HCT116 (cell line): ENCODE data around the gene HEMK1. TPM values are rescaled to one million over a fixed set of nuclear protein-coding genes. Genes with fewer than 3 reads are reported as not detected.

Source experiments
- ATAC-seq: fragments of 200-7000 bp; cut with Tn5 transposase; 2 replicates; pipeline ENCODE4 v1.9.1; 2020; ENCODE audit warnings: mild to moderate bottlenecking, moderate library complexity
- BruUV-seq: library from RNA; stranded (reverse); fragments of 400-500 nt; replicated peaks from 2 replicates; lab custom pipeline; 2021; lab: Mats Ljungman, UMichigan
- CTCF ChIA-PET: fragments of 300-600 bp; sonication (Branson Sonifier 250); formaldehyde crosslinking; loops from one replicate; lab custom pipeline; 2021; ENCODE audit warnings: antibody characterized with exemption; lab: Charles Lee
- POLR2A ChIA-PET: fragments of 300-600, 350-600 bp; sonication (Branson Sonifier 250); formaldehyde crosslinking; loops from one replicate; lab custom pipeline; 2021; ENCODE audit warnings: antibody characterized with exemption; lab: Charles Lee
- RAD21 ChIA-PET, 2 experiments: fragments of 300-600 bp; sonication (Branson Sonifier 250); formaldehyde crosslinking; loops; one replicate each; lab custom pipeline; 2023; ENCODE audit warnings: low total read pairs in 2 of 2; ENCODE audit not compliant: uncharacterized antibody in 2 of 2, unreplicated experiment in 2 of 2, low non-redundant PET in 1 of 2; lab: Charles Lee
- DNase-seq: peaks from one replicate; pipeline ENCODE4 v3.0.0-alpha.2; 2010; ENCODE audit warnings: low read depth, low spot score
- H2AFZ ChIP-seq: fragments of 200-600 bp; shearing (Covaris generic), sonication (generic); 2 replicates; pipeline ENCODE4 v1.6.1; 2017; ENCODE audit warnings: low read depth, mixed run types, mixed read lengths, antibody characterized with exemption, low read length; ENCODE audit not compliant: poor library complexity, severe bottlenecking
- H3K27ac ChIP-seq: 2 replicates; pipeline ENCODE4 v1.5.1; 2012; ENCODE audit warnings: low read depth, low read length
- H3K27me3 ChIP-seq: fragments of 200-600 bp; sonication (generic); 2 replicates; pipeline ENCODE4 v1.6.1; 2016; ENCODE audit warnings: mixed run types, low read length, mixed read lengths; ENCODE audit not compliant: insufficient read depth
- H3K36me3 ChIP-seq, 2 experiments: fragments of 200-500 bp in 1 of 2; fragments of 200-600 bp in 1 of 2; sonication (Bioruptor generic) in 1 of 2; sonication (generic) in 1 of 2; 2 replicates each; pipeline versions ENCODE4 v1.5.1 to v1.6.1; 2014 to 2016; ENCODE audit warnings: low read length in 2 of 2, inconsistent platforms in 1 of 2, mixed read lengths in 1 of 2, mixed run types in 1 of 2; ENCODE audit not compliant: insufficient read depth in 2 of 2, control insufficient read depth in 1 of 2
- H3K4me1 ChIP-seq, 2 experiments: fragments of 200-600 bp in 1 of 2; sonication (generic) in 1 of 2; 2 replicates each; pipeline versions ENCODE4 v1.5.1 to v1.6.1; 2012 to 2017; ENCODE audit warnings: low read length in 2 of 2, inconsistent platforms in 1 of 2, mild to moderate bottlenecking in 1 of 2, mixed read lengths in 1 of 2, mixed run types in 1 of 2, moderate library complexity in 1 of 2; ENCODE audit not compliant: insufficient read depth in 2 of 2, control insufficient read depth in 1 of 2
- H3K4me2 ChIP-seq: fragments of 200-600 bp; sonication (generic); 2 replicates; pipeline ENCODE4 v1.6.1; 2017; ENCODE audit warnings: mixed run types, low read length, mixed read lengths
- H3K4me3 ChIP-seq, 2 experiments: fragments of 200-600 bp in 1 of 2; sonication (generic) in 1 of 2; replicated peaks in 1 of 2; 2 replicates each; pipeline ENCODE4 v1.5.1; 2011 to 2016; ENCODE audit warnings: low read length in 2 of 2, control low read depth in 1 of 2, low read depth in 1 of 2, mild to moderate bottlenecking in 1 of 2, mixed read lengths in 1 of 2, mixed run types in 1 of 2
- H3K79me2 ChIP-seq: fragments of 200-600 bp; sonication (generic); 2 replicates; pipeline ENCODE4 v1.6.1; 2017; ENCODE audit warnings: mild to moderate bottlenecking, mixed run types, low read length, moderate library complexity, mixed read lengths; ENCODE audit not compliant: insufficient read depth
- H3K9ac ChIP-seq: fragments of 200-600 bp; sonication (generic); 2 replicates; pipeline ENCODE4 v1.6.1; 2016; ENCODE audit warnings: low read length, mixed read lengths
- H3K9me2 ChIP-seq: fragments of 200-600 bp; sonication (generic), shearing (Covaris generic); 2 replicates; pipeline ENCODE4 v1.6.1; 2017; ENCODE audit warnings: mixed run types, mild to moderate bottlenecking, moderate library complexity; ENCODE audit not compliant: insufficient read depth
- H3K9me3 ChIP-seq, 2 experiments: fragments of 200-500 bp in 1 of 2; fragments of 200-600 bp in 1 of 2; sonication (Bioruptor generic) in 1 of 2; sonication (generic) in 1 of 2; 2 replicates each; pipeline ENCODE4 v1.6.1; 2014 to 2017; ENCODE audit warnings: low read length in 2 of 2, mixed read lengths in 2 of 2, inconsistent platforms in 1 of 2, low read depth in 1 of 2, mild to moderate bottlenecking in 1 of 2, mixed run types in 1 of 2, moderate library complexity in 1 of 2; ENCODE audit not compliant: control insufficient read depth in 1 of 2, insufficient read depth in 1 of 2
- H4K20me1 ChIP-seq: fragments of 200-600 bp; sonication (generic), shearing (Covaris generic); 2 replicates; pipeline ENCODE4 v1.6.1; 2017; ENCODE audit warnings: mixed run types, mild to moderate bottlenecking, moderate library complexity; ENCODE audit not compliant: insufficient read depth
- ATF3 ChIP-seq: IDR thresholded peaks from 2 replicates; pipeline ENCODE4 v1.6.1; 2012
- CBX3 ChIP-seq: IDR thresholded peaks from 2 replicates; pipeline ENCODE4 v1.6.1; 2012; ENCODE audit warnings: low read depth
- CEBPB ChIP-seq: IDR thresholded peaks from 2 replicates; pipeline ENCODE4 v1.6.1; 2012; ENCODE audit warnings: low read depth
- EGR1 ChIP-seq: IDR thresholded peaks from 2 replicates; pipeline ENCODE4 v1.6.1; 2012; ENCODE audit warnings: low read depth
- ELF1 ChIP-seq: IDR thresholded peaks from 2 replicates; pipeline ENCODE4 v1.6.1; 2012; ENCODE audit warnings: low read depth, borderline replicate concordance
- EZH2 ChIP-seq: fragments of 200-600 bp; sonication (generic); IDR thresholded peaks from 2 replicates; pipeline ENCODE4 v1.6.1; 2017; ENCODE audit warnings: antibody characterized with exemption, mixed run types
- EZH2phosphoT487 ChIP-seq: fragments of 200-600 bp; IDR thresholded peaks from 2 replicates; pipeline ENCODE4 v1.6.1; 2018; ENCODE audit warnings: antibody characterized with exemption, borderline replicate concordance
- FOSL1 ChIP-seq: IDR thresholded peaks from 2 replicates; pipeline ENCODE4 v1.6.1; 2012; ENCODE audit warnings: low read depth
- JUND ChIP-seq: IDR thresholded peaks from 2 replicates; pipeline ENCODE4 v1.6.1; 2012
- MAX ChIP-seq: IDR thresholded peaks from 2 replicates; pipeline ENCODE4 v1.6.1; 2012
- POLR2A ChIP-seq: IDR thresholded peaks from 2 replicates; pipeline ENCODE4 v1.7.0; 2011; ENCODE audit warnings: borderline replicate concordance; ENCODE audit not compliant: insufficient read depth, insufficient read length; ENCODE audit errors: extremely low read depth
- RAD21 ChIP-seq: IDR thresholded peaks from 2 replicates; pipeline ENCODE4 v1.6.1; 2012; ENCODE audit warnings: low read depth, mild to moderate bottlenecking
- REST ChIP-seq: IDR thresholded peaks from 2 replicates; pipeline ENCODE4 v1.6.1; 2012; ENCODE audit warnings: low read depth
- SP1 ChIP-seq: IDR thresholded peaks from 2 replicates; pipeline ENCODE4 v1.6.1; 2012; ENCODE audit warnings: low read depth
- TCF7L2 ChIP-seq: IDR thresholded peaks from 2 replicates; pipeline ENCODE4 v1.7.0; 2011; ENCODE audit warnings: borderline replicate concordance, inconsistent platforms; ENCODE audit not compliant: insufficient read depth, insufficient read length; ENCODE audit errors: extremely low read depth
- YY1 ChIP-seq: IDR thresholded peaks from 2 replicates; pipeline ENCODE4 v1.6.1; 2011; ENCODE audit warnings: low read length, low read depth, moderate library complexity, mild to moderate bottlenecking; ENCODE audit not compliant: insufficient replicate concordance; ENCODE audit errors: extremely low read depth
- ZBTB33 ChIP-seq: IDR thresholded peaks from 2 replicates; pipeline ENCODE4 v1.6.1; 2011; ENCODE audit warnings: mild to moderate bottlenecking, low read length, moderate library complexity; ENCODE audit not compliant: insufficient replicate concordance; ENCODE audit errors: extremely low read depth
- ZFX ChIP-seq: fragments of 450-650 bp; IDR thresholded peaks from 2 replicates; pipeline ENCODE4 v1.6.1; 2017
- ZNF274 ChIP-seq: fragments of 200-500 bp; sonication (Bioruptor generic); IDR thresholded peaks from 2 replicates; pipeline ENCODE4 v1.6.1; 2014; ENCODE audit warnings: mild to moderate bottlenecking, low read depth, low read length, inconsistent platforms
- intact Hi-C: fragments of 100-400 bp; cut with micrococcal nuclease; formaldehyde crosslinking; loops from 2 replicates; pipeline ENCODE4 v1.10.0; 2022
- total RNA-seq: library from RNA; stranded (reverse); gene quantifications from one replicate; pipeline ENCODE4 v1.2.1, GENCODE V29; 2021; ENCODE audit not compliant: unreplicated experiment

Gene HEMK1
- total RNA-seq, 1 experiment from 2014 or later: 20.5 TPM

GRCh38 chr3:50591196-50591741, 21.9 kb downstream of the HEMK1 start:
- ChIA-PET RAD21 (interaction anchor here in 1 of 2 experiments (1.0 kb wide), 1 partner anchor 10 kb away, joined by 3 read pairs; no protein-coding TSS in a partner anchor), POLR2A (interaction anchor here (0.8 kb wide), 1 partner anchor 10 kb away, joined by 4 read pairs; no protein-coding TSS in a partner anchor), CTCF (interaction anchor here (0.9 to 1.6 kb wide), 3 partner anchors 19 to 24 kb away, joined by 3 to 6 read pairs (median 3); partner anchors contain the start of gene CISH)
- BruUV-seq: no TSS peak
- Histone ChIP-seq H3K9me2 (no peaks in the 10 kb centered on the region), H4K20me1 (no peaks in the 10 kb centered on the region), H3K4me1 (peaks cover 7 to 22% of the 10 kb centered on the region in 2 experiments; a peak in 3 of 4 replicates), H3K79me2 (no peaks in the 10 kb centered on the region), H3K9me3 (no peaks in the 10 kb centered on the region), H3K36me3 (no peaks in the 10 kb centered on the region), H3K4me2 (peak overlapping the region; percentile 27), H3K27ac (no peak overlapping the region), H3K27me3 (no peaks in the 10 kb centered on the region), H3K4me3 (no peak overlapping the region), H3K9ac (no peak overlapping the region), H2AFZ (no peak overlapping the region)
- intact Hi-C loops: no loop called here
- ATAC-seq (peak; percentile 23), DNase-seq (no peak)
- TF ChIP-seq REST (no peak), ZNF274 (no peak), CBX3 (no peak), YY1 (no peak), TCF7L2 (no peak), ZBTB33 (no peak), ELF1 (no peak), RAD21 (no peak), SP1 (no peak), FOSL1 (no peak), CEBPB (no peak), JUND (no peak), EGR1 (no peak), EZH2phosphoT487 (no peak), EZH2 (no peak), ATF3 (no peak), MAX (no peak), POLR2A (no peak), ZFX (no peak)
